CD4-positive, alpha-beta T cell (primary cell): Measurements from ENCODE around the gene P2RX2. TPM values are rescaled to one million over a fixed set of nuclear protein-coding genes. Genes with fewer than 3 reads are reported as not detected.

Source experiments
- ATAC-seq: fragments of 200-7000 bp; cut with Tn5 transposase; one replicate; pipeline ENCODE4 v1.10.0; 2022; ENCODE audit warnings: mild to moderate bottlenecking; ENCODE audit not compliant: poor library complexity
- CTCF ChIA-PET: fragments of 350-600 bp; sonication (Branson Sonifier 250); formaldehyde crosslinking; loops from one replicate; lab custom pipeline; 2021; ENCODE audit warnings: antibody characterized with exemption, inconsistent platforms; lab: Charles Lee
- POLR2A ChIA-PET: fragments of 350-600 bp; sonication (Branson Sonifier 250); formaldehyde crosslinking; loops from one replicate; lab custom pipeline; 2021; ENCODE audit warnings: antibody characterized with exemption, inconsistent platforms; lab: Charles Lee
- DNase-seq, 14 experiments: peaks; one replicate each; pipeline ENCODE4 v3.0.0-alpha.2; 2013 to 2020; ENCODE audit warnings: mixed read lengths in 2 of 14
- H3K27ac ChIP-seq, 2 donors: one replicate each; pipeline versions ENCODE4 v1.5.1 to v1.7.0; 2013; ENCODE audit warnings: low read length in 2 of 2, low read depth in 1 of 2, mild to moderate bottlenecking in 1 of 2
- H3K27me3 ChIP-seq, 2 experiments: 1 replicate in 1 of 2; 2 replicates in 1 of 2; pipeline versions ENCODE4 v1.6.1 to v1.7.0; 2013; ENCODE audit warnings: low read length in 2 of 2, control low read depth in 1 of 2, mild to moderate bottlenecking in 1 of 2, moderate library complexity in 1 of 2; ENCODE audit not compliant: insufficient read depth in 2 of 2, control insufficient read depth in 1 of 2
- H3K36me3 ChIP-seq: one replicate; pipeline ENCODE4 v1.6.1; 2013; ENCODE audit warnings: low read length, control low read depth; ENCODE audit not compliant: insufficient read depth
- H3K4me1 ChIP-seq: one replicate; pipeline ENCODE4 v1.6.1; 2013; ENCODE audit warnings: low read length, control low read depth; ENCODE audit not compliant: insufficient read depth
- H3K4me3 ChIP-seq: one replicate; pipeline ENCODE4 v1.5.1; 2013; ENCODE audit warnings: mild to moderate bottlenecking, low read length, moderate library complexity
- H3K9me3 ChIP-seq, 2 experiments: 1 replicate in 1 of 2; 2 replicates in 1 of 2; pipeline versions ENCODE4 v1.6.1 to v1.7.0; 2013; ENCODE audit warnings: low read length in 2 of 2, mild to moderate bottlenecking in 2 of 2, control low read depth in 1 of 2, moderate library complexity in 1 of 2; ENCODE audit not compliant: control insufficient read depth in 1 of 2, insufficient read depth in 1 of 2
- H3K27ac Mint-ChIP-seq: one replicate; pipeline ENCODE4 v1.8.0; 2020; ENCODE audit warnings: mixed read lengths
- H3K27me3 Mint-ChIP-seq: one replicate; pipeline ENCODE4 v1.8.0; 2021; ENCODE audit warnings: mixed read lengths
- H3K36me3 Mint-ChIP-seq: one replicate; pipeline ENCODE4 v1.8.0; 2021; ENCODE audit warnings: low read depth, mixed read lengths
- H3K4me1 Mint-ChIP-seq: one replicate; pipeline ENCODE4 v1.8.0; 2021; ENCODE audit warnings: low read depth, mixed read lengths
- H3K4me3 Mint-ChIP-seq: one replicate; pipeline ENCODE4 v1.8.0; 2020; ENCODE audit warnings: mild to moderate bottlenecking, mixed read lengths
- H3K9me3 Mint-ChIP-seq: one replicate; pipeline ENCODE4 v1.8.0; 2020; ENCODE audit warnings: mixed read lengths
- intact Hi-C, 2 experiments: fragments of 100-400 bp; cut with DNase I in 1 of 2; cut with micrococcal nuclease in 1 of 2; formaldehyde crosslinking; loops; one replicate each; pipeline versions ENCODE4 v1.15.1 to v1.9.0; 2023 to 2025; cut with DNase I, micrococcal nuclease
- total RNA-seq, 174 experiments: library from RNA in 2 of 174; stranded (reverse) in 2 of 174; gene quantifications; one replicate each; pipeline ENCODE4 v1.2.3 and lab custom pipeline; 2021 to 2026
- TF ChIP-seq, protein P1 (sequence below): fragments of 200-600 bp; IDR thresholded peaks from one replicate; pipeline ENCODE4 v1.8.0; 2022; ENCODE audit warnings: antibody characterized with exemption, mild to moderate bottlenecking

Gene P2RX2
- total RNA-seq, 2 experiments from 2014 or later: not detected

DNA sequence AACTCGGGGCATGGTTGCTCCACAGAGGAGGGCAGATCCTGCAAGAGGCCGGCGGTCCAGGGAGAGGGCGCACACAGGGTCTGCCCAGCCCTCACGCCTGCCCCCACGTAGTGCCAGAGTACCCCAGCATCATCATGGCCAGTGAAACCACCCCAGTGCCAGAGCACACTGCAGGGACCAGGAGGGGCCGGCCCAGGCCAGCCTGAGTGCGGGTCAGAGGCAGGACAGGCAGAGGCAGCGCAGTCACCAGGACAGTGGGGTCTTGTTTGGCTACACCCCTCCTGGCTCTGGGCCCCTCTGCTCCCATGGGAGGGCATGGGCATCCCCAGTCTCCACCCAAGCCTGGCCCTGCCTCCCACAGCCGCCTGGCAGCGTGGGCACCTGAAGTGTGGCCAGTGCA lies 42.9 kb upstream of the P2RX2 start:
- TF ChIP-seq, protein P1, sequence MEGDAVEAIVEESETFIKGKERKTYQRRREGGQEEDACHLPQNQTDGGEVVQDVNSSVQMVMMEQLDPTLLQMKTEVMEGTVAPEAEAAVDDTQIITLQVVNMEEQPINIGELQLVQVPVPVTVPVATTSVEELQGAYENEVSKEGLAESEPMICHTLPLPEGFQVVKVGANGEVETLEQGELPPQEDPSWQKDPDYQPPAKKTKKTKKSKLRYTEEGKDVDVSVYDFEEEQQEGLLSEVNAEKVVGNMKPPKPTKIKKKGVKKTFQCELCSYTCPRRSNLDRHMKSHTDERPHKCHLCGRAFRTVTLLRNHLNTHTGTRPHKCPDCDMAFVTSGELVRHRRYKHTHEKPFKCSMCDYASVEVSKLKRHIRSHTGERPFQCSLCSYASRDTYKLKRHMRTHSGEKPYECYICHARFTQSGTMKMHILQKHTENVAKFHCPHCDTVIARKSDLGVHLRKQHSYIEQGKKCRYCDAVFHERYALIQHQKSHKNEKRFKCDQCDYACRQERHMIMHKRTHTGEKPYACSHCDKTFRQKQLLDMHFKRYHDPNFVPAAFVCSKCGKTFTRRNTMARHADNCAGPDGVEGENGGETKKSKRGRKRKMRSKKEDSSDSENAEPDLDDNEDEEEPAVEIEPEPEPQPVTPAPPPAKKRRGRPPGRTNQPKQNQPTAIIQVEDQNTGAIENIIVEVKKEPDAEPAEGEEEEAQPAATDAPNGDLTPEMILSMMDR: no peak
- Histone ChIP-seq H3K9me3 (no peaks in the 10 kb centered on the region), H3K36me3 (peaks cover 30% of the 10 kb centered on the region), H3K27ac (no peak overlapping the region), H3K27me3 (no peaks in the 10 kb centered on the region), H3K4me3 (no peak overlapping the region), H3K4me1 (no peaks in the 10 kb centered on the region)
- intact Hi-C loops: no loop called here
- Mint-ChIP-seq H3K9me3 (no peaks in the 10 kb centered on the region), H3K4me3 (no peak overlapping the region), H3K27me3 (no peaks in the 10 kb centered on the region), H3K4me1 (no peaks in the 10 kb centered on the region), H3K36me3 (peaks cover 34% of the 10 kb centered on the region), H3K27ac (no peak overlapping the region)
- no peak for DNase-seq
- CTCF ChIA-PET: no interaction called here
- ATAC-seq: no peak
- POLR2A ChIA-PET: no interaction called here

DNA sequence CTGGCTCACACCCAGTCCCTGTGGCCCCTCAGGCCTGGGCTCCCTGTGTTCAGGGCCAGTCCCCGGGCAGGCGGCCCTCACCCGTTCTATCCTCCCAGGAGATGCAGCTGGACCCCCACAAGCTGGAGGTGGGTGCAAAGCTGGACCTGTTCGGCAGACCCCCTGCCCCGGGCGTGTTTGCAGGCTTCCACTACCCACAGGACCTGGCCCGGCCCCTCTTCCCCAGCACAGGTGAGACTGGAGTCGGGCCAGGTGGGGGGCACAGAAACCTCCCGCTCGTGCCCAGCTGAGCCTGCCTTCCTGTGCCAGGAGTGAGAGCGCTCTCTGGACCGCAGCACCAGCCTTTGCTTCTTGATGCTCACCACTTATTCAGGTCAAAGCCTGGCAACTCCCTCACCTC lies 41.9 kb upstream of the P2RX2 start:
- no peaks in the 10 kb centered on the region for H3K4me1 ChIP-seq
- no peaks in the 10 kb centered on the region for H3K27me3 ChIP-seq
- ChIA-PET CTCF (no interaction called here), POLR2A (no interaction called here)
- intact Hi-C loops: no loop called here
- no peak for ATAC-seq
- Mint-ChIP-seq H3K4me1 (no peaks in the 10 kb centered on the region), H3K36me3 (peaks cover 38% of the 10 kb centered on the region), H3K27ac (no peak overlapping the region), H3K4me3 (no peak overlapping the region), H3K9me3 (no peaks in the 10 kb centered on the region), H3K27me3 (no peaks in the 10 kb centered on the region)
- no peaks in the 10 kb centered on the region for H3K9me3 ChIP-seq
- peaks cover 34% of the 10 kb centered on the region for H3K36me3 ChIP-seq
- DNase-seq: no peak
- no peak overlapping the region for H3K27ac ChIP-seq
- TF ChIP-seq, protein P1: no peak
- no peak overlapping the region for H3K4me3 ChIP-seq

DNA sequence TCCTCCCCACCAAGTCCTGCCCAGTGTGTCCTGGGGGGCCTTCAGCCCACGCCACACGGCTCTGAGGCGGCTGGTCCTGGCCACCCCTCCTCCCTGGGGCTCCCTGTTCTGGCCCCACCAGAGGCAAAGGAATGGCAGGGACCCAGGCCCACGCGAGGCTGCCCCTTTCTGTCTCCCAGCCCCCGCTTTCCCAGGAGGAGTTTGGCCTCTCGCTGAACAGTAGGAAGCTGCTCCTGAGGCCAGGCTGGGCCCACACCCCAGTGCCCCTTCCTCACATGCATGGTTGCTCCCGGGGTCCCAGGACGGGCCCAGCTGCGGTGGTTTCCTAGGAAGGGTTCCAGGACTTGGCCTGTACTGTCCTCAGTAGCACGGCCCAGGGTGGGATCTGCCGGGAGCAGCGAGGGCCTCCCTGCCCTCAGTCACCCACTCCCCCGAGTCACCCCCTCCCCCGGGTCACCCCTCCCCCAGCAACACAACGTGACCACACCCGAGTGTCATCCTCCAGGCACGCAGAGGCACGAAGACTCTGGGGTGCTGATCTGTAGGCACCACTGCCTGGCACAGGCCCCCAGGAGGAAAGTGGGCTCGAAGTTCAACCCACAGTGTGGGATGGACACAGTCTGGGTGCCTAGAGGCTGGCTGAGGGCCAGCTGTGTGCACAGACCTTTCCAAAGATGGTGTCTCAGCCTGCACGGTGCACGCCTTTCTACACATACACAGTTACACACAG lies 41.2 kb upstream of the P2RX2 start:
- Mint-ChIP-seq H3K27ac (no peak overlapping the region), H3K9me3 (no peaks in the 10 kb centered on the region), H3K36me3 (peaks cover 38% of the 10 kb centered on the region), H3K4me1 (no peaks in the 10 kb centered on the region), H3K4me3 (no peak overlapping the region), H3K27me3 (no peaks in the 10 kb centered on the region)
- TF ChIP-seq, protein P1: no peak
- Histone ChIP-seq H3K36me3 (peaks cover 36% of the 10 kb centered on the region), H3K9me3 (peaks cover 0 to under 1% of the 10 kb centered on the region in 2 experiments), H3K27me3 (no peaks in the 10 kb centered on the region), H3K4me1 (no peaks in the 10 kb centered on the region), H3K27ac (no peak overlapping the region), H3K4me3 (no peak overlapping the region)
- POLR2A ChIA-PET: no interaction called here
- no peak for ATAC-seq
- no peak for DNase-seq
- CTCF ChIA-PET: no interaction called here
- intact Hi-C loops: no loop called here
